GM19239 (cell line): Measurements from ENCODE around the gene CD22.
"Not testable (repeated sequence)": the region's sequence is repeated elsewhere in the genome, so short reads cannot be mapped to it uniquely, and the experiment has no call there.

Experiments
- DNase-seq: peaks from one replicate; pipeline ENCODE4 v3.0.0; 2011; ENCODE audit warnings: low spot score; ENCODE audit not compliant: insufficient read length
- FAIRE-seq: peaks from 2 replicates; lab custom pipeline; 2011; peaks lifted over from hg19 to GRCh38; lab: Jason Lieb, UNC

CD22 gene

DNA sequence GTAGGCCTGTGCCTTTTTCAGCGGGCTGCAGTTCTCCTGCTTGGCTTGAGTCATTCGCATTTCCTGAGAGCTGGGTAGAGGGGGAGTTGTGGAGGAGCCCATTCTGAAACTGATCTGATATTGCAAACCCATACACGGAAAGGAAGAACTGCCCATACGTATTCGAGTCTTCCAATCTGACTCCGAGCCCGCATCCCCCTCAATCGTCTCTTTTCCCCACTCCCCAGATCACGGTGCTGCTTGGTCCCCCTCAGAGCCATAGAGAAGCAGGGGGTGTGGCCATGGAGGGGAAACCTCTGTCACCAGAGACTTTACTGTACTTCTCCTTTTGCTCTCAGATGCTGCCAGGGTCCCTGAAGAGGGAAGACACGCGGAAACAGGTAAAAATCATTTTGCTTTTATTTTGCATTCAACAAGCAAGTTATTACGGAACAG is at the start of gene CD22:
TSS of gene CD22 (plus strand) at position 337 of the 435 bp plus-strand sequence. CDS start 2,854 bp downstream, outside the sequence.
- DNase-seq (no peak), FAIRE-seq (peak; percentile 98)

DNA sequence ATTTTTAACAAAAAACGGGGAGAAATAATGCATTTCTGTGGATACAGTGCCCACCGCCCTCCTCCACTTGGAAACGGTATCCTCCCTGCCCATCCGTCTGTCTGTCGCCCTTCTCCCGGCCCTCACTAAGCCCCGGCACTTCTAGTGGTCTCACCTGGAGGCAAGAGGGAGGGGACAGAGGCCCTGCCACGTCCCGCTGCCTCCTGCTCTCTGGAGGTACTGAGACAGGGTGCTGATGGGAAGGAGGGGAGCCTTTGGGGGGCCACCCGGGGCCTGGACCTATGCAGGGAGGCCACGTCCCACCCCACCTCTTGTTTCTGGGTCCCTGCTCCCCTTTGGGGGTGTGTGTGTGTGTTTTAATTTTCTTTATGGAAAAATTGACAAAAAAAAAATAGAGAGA is 49.6 kb upstream of the CD22 start:
- FAIRE-seq (no peak), DNase-seq (no peak)

DNA sequence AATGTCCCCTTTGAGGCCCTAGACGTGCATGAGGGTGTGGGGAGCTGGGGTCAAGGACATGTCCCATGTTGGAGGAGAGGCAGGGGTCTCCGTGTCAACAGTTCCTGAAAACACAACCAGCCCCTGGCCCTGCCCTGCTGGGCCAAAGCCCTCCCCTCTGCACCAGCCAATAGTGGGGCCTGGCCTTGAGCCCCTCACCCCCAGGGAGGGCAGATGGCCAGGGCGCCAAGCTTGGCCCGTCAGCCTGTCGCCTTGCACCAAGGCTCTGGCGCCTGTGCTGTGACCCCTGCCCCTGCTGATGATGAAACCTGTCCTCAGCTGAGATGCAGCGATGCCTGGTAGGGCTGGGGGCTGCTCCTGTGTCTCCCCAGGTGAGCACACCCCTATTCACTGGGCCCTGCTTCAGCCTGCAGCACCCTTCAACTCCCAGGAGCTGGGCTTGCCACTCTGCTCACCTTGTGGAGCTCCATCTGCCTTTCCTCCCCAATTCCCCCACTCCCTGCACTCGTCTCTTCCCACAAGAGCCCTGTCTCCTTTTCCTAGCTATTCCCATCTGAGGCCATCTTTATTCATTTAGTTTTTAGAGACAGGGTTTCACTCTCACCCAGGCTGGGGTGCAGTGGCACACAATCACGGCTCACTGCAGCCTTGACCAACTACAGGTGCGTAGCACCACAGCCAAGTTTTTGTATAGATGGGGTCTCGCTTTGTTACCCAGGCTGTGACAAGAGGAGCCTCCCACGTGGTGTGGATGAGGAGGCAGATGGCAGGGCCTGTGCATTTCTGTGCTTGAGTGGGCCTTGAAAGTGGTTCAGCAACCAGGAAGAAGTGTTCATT is 48.8 kb upstream of the CD22 start:
- FAIRE-seq, result no peak

DNA sequence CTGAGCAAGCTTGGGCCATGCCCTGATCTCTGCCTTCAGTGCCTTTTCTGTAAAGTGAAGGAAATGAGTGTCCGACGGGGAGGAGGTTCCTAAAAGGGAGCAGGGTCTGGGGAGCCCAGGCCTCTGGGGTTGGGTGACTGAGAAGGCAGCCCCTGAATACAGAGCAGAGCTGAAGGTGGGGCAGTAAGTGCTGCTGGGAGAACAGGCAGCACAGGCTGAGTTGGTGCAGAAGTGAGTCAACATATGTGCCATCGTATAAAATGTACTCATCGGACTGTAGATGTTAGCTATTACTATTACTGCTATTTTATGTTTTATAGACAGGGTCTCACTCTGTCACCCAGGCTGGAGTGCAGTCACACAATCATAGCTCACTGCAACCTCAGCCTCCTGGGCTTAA is 47.7 kb upstream of the CD22 start:
- FAIRE-seq (no peak), DNase-seq (no peak)

More for the DNA sequence above, 48.8 kb upstream of the CD22 start:
- no peak for DNase-seq

DNA sequence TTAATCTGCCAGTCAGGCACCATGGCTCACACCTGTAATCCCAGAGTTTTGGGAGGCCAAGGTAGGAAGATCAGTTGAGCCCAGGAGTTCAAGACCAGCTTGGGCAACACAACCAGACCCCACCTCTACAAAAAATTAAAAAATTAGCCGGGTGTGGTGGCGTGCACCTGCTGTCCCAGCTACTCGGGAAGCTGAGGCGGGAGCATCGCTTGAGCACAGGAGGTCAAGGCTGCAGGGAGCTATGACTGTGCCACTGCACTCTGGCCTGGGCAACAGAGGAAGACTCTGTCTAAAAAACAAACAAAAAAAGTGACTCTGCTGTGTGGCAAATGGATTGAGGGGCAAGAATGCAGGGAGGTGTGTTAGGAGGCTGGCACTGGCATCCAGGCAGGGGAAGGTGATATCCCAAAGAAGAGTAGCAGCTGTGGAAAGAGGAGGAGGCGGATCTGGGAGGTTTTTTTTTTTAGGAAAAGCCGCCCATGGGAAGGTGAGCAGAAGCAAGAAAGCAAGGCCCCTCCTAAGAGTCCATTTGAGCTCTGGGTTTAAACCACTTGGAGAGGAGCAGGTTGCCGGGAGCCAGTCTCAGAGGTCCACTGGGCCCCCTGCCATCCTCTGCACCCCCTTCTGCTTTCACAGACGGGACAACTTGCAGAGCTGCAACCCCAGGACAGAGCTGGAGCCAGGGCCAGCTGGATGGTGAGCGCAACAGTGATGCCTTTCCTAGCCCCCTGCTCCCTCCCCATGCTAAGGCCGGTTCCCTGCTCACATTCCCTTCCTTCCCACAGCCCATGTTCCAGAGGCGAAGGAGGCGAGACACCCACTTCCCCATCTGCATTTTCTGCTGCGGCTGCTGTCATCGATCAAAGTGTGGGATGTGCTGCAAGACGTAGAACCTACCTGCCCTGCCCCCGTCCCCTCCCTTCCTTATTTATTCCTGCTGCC is 44.6 kb upstream of the CD22 start:
- FAIRE-seq, result no peak
- no peak for DNase-seq

DNA sequence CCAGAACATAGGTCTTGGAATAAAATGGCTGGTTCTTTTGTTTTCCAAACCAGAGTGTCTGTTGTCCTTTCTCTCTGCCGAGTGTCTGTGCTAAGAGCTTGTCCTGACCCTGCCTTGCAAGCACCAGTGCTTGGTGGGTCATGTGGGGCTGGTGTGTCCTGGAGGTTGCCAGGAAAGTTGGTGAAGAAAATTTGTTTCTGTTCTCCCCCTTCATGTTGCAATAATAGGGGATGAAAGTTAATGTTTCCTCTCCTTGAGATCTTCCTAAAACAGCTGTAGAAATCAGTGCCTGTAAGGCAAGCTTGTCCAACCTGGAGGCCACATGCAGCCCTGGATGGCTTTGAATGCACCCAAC is 43.9 kb upstream of the CD22 start:
- FAIRE-seq, result no peak

DNA sequence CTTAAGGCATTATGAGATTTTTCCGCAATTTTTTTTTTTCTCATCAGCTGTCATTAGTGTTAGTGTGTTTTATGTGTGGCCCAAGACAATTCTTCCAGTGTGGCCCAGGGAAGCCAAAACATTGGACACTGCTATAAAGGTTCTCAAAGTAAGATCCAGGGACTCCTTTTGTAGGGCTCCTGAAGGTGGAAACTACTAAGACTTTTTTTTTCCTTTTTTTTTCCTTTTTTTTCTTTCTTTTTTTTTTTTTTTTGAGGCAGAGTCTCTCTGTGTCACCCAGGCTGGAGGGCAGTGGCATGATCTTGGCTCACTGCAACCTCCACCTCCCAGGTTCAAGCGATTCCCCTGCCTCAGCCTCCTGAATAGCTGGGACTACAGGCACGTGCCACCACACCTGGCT is 43.5 kb upstream of the CD22 start:
- not testable (repeated sequence) for FAIRE-seq

More for the DNA sequence above, 43.9 kb upstream of the CD22 start:
- DNase-seq, result no peak

DNA sequence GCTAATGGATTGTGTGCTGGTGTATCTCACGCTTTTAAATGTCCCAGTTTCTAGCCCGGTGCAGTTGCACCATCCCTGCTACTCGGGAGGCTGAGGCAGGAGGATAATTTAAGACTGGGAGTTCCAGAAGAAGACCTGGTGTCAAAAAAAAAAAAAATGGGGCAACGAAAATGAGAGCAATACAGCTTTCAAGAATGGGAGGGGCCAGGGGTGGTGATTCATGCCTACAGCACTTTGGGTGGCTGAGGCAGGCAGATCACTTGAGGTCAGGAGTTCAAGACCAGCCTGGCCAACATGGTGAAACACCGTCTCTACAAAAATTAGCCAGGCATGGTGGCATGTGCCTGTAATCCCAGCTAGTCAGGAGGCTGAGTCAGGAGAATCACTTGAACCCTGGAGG is 42.9 kb upstream of the CD22 start:
- not testable (repeated sequence) for FAIRE-seq, DNase-seq

More for the DNA sequence above, 43.5 kb upstream of the CD22 start:
- DNase-seq, result not testable (repeated sequence)

DNA sequence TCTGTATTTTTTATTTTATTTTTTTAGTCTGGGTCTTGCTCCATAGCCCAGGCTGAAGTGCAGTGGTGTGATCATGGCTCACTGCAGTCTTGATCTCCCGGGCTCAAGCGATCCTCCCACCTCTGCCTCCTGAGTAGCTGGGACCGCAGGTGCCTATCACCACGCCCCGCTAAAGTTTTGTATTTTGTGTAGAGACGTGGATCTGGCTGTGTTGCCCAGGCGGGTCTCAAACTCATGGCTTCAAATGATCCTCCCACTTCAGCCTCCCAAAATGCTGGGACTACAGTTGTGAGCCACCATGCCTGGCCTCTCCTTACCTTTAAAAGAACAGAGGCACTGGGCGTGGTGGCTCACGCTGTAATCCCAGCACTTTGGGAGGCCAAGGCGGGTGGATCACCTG is 41.3 kb upstream of the CD22 start:
- no peak for FAIRE-seq

DNA sequence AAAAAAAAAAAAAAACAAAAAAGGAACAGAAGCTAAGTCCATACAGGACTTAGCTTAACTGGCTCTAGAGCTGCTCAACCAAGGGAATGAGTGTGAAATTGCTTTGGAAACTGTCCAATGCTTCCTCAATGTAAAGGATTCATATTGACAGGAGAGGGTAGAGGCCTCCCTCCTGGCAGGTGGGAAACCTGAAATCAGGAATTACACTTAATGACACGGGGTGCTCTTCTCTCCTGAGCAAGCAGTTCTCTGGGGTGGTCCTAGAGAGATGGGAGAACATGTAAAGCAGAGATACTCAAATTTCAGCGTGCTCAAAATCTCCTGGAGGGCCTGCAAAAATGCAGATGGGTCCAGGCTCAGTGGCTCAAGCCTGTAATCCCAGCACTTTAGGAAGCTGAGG is 40.7 kb upstream of the CD22 start:
- DNase-seq (no peak), FAIRE-seq (no peak)

More for the DNA sequence above, 41.3 kb upstream of the CD22 start:
- no peak for DNase-seq

DNA sequence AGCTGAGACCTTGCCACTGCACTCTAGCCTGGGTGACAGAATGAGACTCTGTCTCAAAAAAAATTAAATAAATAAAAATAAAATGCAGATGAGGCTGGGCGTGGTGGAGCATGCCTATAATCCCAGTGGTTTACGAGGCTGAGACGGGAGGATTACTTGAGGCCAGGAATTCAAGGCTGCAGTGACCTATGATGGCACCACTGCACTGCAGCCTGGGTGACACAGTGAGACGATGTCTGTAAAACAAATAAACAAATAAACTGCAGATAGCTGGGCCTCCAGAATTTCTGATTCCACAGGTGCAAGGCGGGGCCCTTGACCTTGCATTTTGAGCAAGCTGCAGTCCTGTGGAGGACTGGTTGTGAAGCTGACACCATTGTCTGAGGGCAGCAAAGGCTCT is 40.1 kb upstream of the CD22 start:
- DNase-seq, result no peak
- no peak for FAIRE-seq

DNA sequence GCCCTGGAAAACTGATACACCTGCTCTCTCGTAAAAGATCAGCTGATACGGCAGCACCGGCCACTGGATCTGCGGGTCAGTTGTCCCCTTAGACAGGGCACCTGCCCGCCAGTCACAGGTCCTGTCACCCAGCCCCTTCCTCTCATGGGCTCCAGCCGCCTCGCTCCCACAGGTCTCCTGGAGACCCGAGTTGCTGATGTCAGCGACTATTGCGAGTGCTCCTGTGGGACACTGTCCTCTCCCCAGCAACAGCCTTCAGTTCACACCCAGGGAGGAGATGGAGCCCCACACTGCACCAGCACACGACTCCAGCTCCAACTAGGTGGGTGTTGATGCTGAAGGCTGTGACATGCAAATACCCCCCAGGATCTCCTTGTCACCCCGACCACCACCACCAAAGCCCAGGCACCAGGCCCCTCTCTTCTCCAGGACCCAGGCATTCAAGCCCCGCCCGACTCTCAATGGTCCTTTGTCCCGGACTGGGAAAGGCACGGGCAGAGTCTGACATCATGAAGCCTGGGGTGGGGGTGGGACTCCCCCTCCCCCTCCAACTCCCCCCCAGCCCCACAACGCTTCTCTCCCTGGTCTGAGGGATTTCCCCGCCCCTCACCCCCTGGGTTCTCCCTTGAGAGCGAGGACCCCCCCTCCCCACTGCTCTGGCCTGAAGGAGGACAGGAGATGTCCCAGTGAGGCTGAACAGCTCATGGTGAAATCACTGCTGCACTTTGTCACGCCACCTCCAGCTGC is 38.4 kb upstream of the CD22 start:
- no peak for DNase-seq
- FAIRE-seq, result no peak

DNA sequence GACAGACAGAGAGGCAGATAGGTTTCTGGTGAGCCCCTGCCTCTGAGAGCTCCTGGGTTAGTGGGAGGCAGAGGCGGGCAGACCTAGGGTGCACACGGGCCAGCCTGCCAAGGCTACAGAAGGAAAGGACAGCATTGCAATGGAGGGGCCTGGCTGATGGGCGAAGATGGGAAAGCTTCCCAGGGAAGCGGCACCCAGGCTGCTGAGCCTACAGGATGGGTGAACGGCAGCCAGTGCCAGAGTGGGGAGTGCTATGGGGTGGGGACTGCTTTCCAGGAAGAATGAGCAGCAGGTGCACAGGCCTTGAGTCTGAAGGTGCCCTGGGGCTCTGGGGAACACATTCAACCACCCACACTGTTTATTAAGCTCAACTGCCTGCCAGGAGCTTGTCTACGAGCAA is 37.7 kb upstream of the CD22 start:
- DNase-seq (no peak), FAIRE-seq (no peak)

DNA sequence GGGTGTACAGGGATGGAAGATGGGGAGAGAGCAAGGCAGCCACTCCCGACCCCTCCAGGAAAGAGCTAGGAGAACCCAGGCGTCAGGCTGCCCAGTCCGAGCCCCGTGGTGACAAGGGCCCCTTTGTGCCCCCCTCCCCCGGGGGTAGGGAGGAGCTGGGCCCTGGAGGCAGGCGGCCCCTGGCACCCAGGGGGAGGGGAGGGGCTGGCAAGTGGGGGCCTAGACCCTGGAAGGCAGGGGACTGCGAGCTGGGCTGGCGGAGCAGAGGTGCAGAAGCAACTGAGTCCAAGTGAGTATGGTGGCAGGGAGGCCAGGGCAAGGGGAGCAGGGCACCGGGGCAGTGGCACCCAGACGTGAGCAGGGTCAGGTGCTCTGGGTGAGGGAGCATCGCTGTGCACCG is 37.1 kb upstream of the CD22 start, which contains the start of gene MAG:
TSS of gene MAG (plus strand) at position 246 of the 400 bp plus-strand sequence. CDS start 3,248 bp downstream, outside the sequence.
- DNase-seq (no peak), FAIRE-seq (no peak)

DNA sequence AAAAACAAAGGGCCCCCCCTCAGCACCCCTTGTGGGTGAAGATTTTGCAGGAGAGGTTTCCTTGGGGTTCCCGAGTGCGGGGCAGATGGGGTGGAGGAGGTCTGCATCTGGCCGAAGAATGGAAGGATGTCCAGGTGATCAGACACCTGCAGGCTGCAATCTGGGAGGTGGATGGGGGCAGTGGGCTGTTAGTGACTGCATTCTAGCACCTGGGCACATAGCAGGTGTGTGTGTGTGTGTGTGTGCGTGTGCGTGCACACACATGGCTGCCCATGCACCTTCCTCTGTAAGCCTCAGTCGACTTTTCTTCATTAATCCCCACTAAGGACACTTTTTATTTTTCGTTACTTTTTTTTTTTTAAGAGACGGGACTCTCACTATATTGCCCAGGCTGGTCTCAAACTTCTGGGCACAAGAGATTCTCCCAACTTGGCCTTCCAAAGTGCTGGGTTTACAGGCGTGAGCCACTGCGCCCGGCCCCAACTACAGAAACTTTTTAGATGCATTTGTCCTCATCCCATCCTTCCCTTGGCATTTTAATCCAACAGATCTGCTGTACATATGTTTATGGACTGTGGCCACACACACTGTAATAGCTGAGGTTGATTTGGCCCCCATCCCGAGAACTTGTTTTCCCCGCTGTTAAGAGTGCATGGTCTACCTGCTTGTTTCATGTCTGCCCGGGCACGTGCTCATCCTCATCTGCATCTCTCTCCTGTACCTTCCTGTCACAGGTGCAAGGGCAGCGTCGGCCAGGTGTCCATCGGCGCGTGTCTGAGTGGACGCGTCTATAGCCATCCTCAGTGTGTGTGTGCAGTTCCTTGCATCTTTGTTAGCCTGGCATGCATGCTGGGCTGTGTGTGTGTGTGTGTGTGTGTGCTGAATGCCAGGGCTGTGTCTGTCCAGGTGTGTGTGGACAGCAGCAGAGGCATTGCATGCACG is 36.3 kb upstream of the CD22 start:
- DNase-seq, result no peak
- no peak for FAIRE-seq

DNA sequence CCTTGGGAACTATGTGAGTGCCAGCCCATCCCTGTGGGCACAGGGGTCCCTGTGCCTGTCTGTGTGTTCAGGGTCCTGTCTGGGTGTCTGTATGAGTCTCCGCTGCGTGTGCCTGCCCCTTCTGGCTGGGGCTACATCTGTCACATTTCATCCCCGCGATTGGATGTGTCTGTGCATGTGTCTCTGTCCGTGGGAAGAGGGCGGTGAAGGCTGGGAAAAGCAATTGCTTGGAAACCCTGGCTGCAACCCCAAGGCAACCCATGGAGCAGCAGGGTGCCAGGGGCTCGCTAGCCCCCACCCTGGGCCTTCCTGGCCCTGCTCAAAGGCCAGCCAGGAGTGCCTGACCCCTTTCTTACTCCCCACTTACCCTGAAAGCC is 35.6 kb upstream of the CD22 start:
- DNase-seq (no peak), FAIRE-seq (no peak)

DNA sequence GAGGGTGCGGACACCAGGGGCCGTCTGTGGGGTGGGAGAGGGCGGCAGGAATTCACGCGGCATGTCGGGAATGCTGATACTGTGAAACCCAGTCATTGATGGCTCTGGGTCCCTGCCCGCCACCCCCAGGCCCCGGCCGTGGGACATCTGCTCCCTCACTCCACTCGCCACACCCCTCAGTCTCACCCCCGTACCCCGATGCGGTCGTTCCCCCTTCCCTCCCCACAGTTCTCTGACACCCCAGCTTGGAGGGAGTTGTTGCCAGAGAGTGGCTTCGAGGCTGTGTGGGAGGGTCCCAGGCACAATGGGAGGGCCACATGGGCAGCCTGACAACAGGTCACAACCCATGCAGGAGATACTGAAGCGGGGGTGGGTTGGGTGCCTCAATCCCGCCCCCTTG is 35.2 kb upstream of the CD22 start:
- DNase-seq, result no peak
- FAIRE-seq, result no peak

DNA sequence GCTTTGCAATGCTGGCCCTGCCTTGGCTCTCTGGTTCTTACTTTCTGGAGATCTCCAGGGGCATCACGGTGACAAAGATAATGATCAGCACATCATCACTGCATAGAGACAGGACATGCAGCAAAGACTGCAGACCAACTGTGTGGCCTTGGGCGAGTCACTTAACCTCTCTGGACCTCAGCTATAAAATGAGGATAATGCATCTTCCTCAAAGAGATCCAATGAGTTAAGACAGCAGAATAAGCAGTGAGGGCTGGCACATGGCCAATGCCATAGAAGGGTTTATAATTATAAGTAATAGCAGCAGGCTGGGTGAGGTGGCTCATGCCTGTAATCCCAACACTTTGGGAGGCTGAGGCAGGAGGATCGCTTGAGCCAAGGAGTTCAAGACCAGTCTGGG is 34.7 kb upstream of the CD22 start:
- no peak for FAIRE-seq
- no peak for DNase-seq
